Astrocyte (in vitro differentiated cells and primary cell): ENCODE measurements around the gene EXOSC6.

Experiments
- EZH2 ChIP-seq: IDR thresholded peaks from 2 replicates; pipeline ENCODE4 v1.6.1; 2012; ENCODE audit warnings: mild to moderate bottlenecking, low read length, inconsistent platforms; ENCODE audit not compliant: insufficient read depth
- TF ChIP-seq, protein P1 (sequence below): IDR thresholded peaks from 2 replicates; pipeline ENCODE4 v1.5.1; 2011; ENCODE audit warnings: low read depth, mild to moderate bottlenecking, inconsistent platforms, low read length, moderate library complexity; ENCODE audit not compliant: insufficient read depth

DNA sequence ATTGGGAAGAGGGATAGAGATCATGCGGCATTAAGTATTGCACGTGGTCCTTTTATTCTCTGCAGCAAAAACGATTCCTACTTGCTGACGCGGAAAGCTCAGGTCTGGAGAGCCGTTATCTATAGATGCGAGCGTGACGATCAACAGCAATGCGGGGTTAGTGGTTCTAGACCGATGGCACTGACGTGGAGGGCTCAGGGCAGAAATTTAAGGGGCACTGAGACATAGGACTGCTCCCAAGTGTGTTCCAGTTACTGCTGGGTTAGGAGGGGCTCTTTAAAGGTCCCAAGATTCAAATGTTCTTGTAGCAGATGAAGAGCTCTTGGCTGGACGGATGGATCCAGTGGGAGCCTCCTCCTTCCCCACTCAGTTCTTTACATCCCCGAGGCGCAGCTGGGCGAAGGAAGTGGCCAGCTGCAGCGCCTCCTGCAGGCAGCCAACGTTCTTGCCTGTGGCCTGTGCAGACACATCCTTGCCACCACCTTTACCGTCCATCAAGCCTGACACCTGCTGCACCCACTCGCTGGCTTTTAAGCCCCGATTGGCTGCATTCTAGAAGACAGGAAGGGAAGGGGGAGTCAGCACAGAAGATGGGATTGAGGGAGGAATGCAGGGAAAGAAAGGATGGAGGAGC lies 732 bp upstream of the EXOSC6 start:
- TF ChIP-seq, protein P1, sequence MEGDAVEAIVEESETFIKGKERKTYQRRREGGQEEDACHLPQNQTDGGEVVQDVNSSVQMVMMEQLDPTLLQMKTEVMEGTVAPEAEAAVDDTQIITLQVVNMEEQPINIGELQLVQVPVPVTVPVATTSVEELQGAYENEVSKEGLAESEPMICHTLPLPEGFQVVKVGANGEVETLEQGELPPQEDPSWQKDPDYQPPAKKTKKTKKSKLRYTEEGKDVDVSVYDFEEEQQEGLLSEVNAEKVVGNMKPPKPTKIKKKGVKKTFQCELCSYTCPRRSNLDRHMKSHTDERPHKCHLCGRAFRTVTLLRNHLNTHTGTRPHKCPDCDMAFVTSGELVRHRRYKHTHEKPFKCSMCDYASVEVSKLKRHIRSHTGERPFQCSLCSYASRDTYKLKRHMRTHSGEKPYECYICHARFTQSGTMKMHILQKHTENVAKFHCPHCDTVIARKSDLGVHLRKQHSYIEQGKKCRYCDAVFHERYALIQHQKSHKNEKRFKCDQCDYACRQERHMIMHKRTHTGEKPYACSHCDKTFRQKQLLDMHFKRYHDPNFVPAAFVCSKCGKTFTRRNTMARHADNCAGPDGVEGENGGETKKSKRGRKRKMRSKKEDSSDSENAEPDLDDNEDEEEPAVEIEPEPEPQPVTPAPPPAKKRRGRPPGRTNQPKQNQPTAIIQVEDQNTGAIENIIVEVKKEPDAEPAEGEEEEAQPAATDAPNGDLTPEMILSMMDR: no peak
- no peak for TF ChIP-seq EZH2
